Thyroid gland (tissue), 4 donors: ENCODE data around the gene SLC35B2.

Experiments used
- POLR2A ChIP-seq, 2 donors: fragments of 450-650 bp; IDR thresholded peaks; one replicate each; pipeline ENCODE4 v1.6.1; 2017; ENCODE audit warnings: antibody characterized with exemption in 2 of 2, mild to moderate bottlenecking in 2 of 2, moderate library complexity in 1 of 2
- TF ChIP-seq, protein P1 (sequence below), 6 experiments: fragments of 200-600 bp in 3 of 6; fragments of 450-650 bp in 3 of 6; sonication (generic) in 3 of 6; IDR thresholded peaks; one replicate each; pipeline ENCODE4 v1.5.1; 2016 to 2019; ENCODE audit warnings: antibody characterized with exemption in 6 of 6, mild to moderate bottlenecking in 2 of 6, inconsistent platforms in 1 of 6, moderate library complexity in 1 of 6

DNA sequence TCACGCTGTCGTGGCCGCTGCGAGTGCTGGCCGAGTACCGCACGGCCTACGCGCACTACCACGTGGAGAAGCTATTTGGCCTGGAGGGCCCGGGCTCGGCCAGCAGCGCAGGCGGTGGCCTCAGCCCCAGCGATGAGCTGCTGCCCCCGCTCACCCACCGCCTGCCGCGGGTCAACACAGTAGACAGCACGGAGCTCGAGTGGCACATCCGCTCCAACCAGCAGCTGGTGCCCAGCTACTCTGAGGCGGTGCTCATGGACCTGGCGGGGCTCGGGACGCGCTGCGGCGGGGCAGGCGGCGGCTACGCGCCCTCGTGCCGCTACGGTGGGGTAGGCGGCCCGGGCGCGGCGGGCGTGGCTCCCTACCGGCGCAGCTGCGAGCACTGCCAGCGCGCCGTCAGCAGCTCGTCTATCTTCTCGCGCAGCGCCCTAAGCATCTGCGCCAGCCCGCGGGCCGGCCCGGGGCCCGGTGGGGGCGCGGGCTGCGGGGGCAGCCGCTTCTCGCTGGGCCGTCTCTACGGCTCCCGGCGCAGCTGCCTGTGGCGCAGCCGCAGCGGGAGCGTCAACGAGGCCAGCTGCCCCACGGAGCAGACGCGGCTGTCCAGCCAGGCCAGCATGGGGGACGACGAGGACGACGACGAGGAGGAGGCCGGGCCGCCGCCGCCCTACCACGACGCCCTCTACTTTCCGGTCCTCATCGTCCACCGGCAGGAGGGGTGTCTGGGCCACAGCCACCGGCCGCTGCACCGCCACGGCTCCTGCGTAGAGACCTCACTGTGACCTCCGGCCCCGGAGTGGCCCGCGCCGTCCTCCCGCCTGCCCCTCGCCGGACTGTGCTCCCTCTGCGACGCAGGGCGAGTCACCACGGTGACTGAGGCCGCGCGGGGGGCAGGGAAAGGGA, 18.7 kb upstream of the SLC35B2 start:
- TF ChIP-seq POLR2A (IDR thresholded peaks at IDR 0.05) = no peak
- TF ChIP-seq, protein P1, sequence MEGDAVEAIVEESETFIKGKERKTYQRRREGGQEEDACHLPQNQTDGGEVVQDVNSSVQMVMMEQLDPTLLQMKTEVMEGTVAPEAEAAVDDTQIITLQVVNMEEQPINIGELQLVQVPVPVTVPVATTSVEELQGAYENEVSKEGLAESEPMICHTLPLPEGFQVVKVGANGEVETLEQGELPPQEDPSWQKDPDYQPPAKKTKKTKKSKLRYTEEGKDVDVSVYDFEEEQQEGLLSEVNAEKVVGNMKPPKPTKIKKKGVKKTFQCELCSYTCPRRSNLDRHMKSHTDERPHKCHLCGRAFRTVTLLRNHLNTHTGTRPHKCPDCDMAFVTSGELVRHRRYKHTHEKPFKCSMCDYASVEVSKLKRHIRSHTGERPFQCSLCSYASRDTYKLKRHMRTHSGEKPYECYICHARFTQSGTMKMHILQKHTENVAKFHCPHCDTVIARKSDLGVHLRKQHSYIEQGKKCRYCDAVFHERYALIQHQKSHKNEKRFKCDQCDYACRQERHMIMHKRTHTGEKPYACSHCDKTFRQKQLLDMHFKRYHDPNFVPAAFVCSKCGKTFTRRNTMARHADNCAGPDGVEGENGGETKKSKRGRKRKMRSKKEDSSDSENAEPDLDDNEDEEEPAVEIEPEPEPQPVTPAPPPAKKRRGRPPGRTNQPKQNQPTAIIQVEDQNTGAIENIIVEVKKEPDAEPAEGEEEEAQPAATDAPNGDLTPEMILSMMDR (IDR thresholded peaks at IDR 0.05) = no peak
